Effector CD4-positive, alpha-beta T cell (primary cell): ENCODE measurements around the gene PCNX2.
"Not testable (repeated sequence)": the region's sequence is repeated elsewhere in the genome, so short reads cannot be mapped to it uniquely, and the experiment has no call there.

Source experiments
- DNase-seq: peaks from one replicate; pipeline ENCODE4 v3.0.0-alpha.2; 2020

The PCNX2 gene

DNA sequence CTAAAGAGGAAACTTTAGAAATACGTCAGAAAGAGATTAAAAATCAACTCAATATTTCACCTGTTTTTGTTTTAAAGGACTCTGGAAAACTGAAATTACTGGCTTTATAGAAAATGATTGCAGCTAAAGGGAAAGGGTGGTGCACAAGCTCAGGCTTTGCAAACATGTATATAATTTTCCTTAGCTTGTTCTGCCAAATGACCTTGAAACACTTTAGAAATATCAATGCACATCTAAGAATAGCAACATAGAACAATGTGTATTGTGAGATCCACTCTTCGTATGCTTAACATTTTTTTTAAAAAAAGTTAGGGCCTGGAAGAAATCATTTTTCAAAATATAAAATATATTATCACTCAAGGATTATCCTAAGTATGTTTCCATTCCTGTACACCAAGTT, 201.3 kb downstream of the PCNX2 start:
- no peak for DNase-seq

DNA sequence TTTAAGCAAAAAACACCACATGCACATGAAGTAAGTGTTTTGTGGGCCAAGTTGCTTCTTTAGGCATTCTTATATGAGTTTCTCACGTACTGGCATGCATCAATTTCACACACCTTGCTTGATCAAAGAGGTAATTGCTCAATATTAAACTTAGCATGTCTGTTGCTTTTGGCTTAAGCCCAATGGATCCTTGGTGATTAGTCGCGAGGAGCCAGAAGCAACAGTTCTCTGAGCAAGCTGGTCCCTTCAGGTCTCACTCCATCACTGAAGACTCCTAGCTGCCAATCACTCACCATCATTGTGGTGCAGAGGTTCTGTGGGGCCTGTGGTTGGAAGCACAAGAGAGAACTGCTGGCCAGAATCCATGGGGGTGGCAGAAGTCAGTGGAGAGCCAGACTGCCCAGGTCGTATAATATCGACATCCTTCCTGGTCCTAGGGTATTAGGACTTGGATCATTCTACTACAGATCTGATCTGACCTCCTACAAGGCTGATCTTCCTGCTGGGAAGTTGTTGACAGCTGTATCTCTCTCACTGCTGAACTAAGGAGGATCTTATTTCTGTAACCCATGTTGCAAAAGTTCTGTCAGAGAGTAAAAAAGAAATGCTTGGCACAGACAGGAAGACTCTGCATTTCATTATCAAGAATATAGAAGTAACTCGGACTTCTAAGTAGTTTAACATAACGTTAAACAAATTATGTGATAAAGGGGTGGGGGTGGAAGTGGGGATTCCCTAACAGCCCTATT, 204.6 kb downstream of the PCNX2 start:
- DNase-seq, result no peak

DNA sequence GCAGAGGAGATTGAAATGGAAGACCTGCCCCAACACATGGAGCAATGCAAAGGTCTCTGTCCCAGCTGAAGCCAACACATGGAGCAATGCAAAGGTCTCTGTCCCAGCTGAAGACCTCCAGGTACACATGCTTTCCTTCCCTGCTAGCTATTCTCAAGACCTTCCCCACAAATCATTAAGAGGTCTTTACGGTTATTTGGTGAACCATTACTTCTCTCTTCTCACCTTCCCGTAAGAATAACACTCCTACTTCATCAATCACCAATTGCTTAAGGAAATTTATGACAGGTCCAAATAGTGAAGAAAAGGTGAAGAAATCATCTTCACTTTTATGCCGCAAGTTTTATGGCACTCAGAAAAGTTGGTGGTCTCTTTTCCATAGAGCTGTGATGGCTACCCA, 206.3 kb downstream of the PCNX2 start:
- DNase-seq, result no peak

DNA sequence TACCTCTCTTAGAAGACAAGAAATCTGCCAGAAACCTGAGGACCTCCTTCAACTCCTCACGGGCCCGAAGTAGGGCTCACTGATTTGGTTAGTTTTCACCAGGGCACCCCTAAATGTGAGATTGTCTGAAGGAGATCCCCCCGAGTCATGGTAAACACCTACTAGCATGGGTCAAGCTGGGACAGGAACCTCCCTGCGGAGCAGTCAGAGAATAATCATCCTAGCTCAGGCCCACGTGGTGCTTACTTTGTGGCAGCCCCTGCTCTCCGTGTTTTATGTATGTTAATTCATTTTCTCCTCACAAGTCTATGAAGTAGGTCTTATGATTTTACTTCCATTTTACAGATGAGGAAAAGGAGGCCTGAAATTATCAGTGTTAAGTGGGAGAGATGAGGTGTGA, 206.9 kb downstream of the PCNX2 start:
- DNase-seq, result no peak

DNA sequence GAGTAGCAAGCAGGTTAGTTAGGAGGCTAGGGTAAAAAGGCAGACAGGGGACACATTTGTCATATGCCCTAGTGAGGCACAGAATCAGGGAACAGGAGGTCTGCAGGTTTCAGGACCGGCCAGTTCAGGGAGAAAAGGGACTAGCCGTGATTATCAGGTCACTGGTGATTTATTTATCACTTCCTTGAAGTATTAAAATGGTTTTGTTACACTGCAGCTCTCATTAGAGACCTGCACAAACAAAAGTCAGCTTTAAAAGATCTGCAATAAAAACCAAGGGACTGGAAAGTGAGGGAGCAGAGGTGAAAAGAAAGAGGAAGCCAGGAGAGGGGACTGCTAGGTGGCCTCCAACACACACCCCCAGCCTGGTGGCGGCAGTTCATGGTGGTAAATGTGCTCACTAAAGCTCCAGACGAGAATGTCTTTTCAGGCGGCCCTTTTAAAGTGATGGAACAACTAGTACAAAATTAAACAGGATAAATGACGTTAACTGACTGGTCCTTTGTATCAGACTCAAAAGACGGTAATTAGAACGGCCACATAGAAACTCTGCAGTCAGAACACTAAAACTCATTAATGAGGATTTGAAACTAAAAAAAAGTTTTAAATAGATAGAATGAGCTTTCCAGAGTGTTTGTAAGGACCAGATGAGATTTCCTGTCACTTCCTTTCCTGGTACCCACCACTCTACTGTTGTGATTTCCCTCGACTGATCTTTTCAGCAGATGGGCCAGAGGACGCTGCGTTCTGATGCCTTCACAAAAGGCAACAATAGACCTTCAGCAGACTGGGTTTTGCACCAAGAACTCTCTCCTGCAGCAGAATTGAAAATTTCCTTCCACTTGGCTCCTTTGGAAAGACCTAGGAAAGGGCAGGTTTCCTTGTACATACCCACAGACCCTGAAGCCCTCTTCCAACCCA, 208.3 kb downstream of the PCNX2 start:
- DNase-seq, result no peak

DNA sequence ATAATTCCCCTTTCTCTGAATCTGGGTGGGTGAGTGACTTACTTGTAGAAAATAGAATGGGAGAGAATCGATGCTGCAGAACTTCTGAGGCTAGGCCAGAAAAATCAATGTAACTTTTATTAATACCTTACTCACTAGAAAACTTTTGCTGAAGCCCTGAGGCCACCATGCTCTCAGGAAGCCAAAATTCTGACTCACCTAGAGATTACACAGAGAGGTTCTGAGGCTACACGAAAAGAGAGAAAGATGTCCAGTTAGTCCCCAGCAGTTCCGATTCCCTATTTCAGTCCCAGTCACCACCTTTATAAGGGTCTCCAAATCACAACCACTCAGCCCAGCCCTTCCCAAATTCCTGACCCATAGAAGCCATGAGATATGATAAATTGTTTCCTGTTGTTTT, 210.0 kb downstream of the PCNX2 start:
- no peak for DNase-seq

DNA sequence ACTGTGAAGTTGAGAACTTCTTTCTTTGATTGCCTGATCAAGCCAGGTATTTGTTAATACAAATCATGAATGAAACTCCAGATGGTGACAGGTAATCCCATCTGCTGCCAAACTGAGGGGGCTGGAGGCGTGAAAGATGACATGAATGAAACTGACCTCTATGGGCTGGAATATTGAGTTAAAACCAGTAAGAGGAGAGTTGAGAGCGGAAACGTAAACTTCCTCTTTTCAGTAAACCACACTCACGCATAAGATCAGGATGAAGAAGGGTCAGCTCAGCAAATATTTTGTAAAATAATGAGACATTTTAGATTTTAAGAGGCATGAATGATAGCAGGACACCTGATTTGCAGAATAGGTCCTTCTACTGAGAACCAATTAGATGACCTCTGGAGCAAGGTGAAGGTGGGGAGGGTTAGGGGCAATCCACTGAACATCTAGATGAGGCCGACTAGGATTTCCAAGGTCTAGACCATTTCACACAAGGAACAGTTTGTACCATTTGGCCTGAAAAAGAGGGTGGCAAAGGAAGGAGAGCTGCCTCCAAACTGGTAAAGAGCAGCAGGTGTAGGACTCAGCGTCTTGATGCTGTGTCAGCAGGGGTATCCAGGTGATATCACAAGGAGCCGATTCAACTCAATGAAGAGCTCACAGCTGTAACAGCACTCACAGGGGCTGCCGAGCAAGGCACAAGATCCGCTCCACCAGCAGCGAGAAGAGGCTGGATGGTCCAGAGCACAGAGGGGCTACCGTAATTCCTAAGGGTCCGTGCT, 212.6 kb downstream of the PCNX2 start:
- DNase-seq, result no peak

DNA sequence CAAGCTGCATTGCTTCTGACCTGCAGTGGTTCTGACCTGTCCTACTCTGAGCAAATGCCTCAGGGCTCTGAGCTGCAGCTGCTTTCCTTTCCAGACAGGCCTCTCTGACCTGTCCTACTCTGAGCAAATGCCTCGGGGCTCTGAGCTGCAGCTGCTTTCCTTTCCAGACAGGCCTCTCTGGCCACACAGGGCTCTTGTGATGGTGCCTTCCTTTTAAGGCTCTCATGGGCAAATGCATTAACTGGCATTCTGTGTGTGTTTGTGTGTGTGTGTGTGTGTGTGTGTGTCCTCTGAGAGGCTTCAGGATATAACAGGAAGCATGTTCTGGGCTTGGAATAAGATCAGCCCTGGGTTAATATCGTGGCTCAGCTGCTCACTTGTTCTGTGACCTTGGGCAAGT, 213.8 kb downstream of the PCNX2 start:
- no peak for DNase-seq

DNA sequence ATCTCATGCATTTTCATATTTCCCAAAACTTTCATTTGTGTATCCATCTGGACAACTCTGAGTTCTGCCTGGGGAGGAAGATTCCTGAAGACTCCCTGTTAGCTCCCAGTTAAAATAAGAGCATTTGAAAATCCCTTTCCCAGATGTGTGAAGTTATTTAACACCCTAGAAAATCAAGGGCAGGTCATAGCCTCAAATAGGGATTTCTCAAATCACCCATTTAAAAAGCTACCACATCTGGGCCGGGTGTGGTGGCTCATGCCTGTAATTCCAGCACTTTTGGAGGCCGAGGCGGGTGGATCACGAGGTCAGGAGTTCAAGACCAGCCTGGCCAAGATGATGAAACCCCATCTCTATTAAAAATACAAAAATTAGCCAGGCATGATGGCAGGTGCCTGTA, 214.7 kb downstream of the PCNX2 start:
- DNase-seq, result not testable (repeated sequence)

DNA sequence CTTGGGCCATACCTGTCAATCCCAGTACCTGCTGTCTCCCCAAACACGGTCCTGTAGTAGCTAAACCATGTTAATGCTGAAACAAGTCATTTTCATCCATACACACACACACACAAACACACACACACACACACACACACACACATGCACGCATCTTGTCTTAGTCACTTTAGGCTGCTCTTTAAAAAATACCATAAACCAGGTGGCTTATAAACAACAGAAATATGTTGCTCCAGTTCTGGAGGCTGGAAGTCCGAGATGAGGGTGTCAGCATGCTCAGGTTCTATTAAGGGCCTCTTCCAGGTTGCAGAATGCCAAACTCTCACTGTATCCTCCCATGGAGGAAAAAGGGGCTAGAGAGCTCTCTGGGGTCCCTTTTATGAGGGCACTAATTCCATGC, 215.2 kb downstream of the PCNX2 start:
- no peak for DNase-seq

DNA sequence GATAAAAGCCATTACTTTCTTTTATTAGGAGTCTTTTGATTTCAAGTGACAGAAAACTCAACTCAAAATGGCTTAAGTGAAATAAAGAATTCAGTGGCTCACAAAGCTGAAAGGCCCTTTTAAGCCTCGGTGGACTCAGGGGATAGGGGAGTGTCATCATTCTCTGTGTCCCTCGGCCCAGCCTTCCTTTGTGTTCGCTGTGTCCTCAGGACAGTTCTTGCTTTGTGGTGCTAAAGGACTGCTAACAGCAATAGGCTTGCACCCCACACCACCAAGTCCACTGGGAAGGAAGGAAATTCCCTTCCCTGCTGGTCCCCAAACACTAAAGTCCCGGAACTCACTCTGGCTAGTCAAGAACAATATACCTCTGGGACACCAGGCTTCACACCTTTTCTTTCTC, 216.0 kb downstream of the PCNX2 start:
- DNase-seq, result no peak

DNA sequence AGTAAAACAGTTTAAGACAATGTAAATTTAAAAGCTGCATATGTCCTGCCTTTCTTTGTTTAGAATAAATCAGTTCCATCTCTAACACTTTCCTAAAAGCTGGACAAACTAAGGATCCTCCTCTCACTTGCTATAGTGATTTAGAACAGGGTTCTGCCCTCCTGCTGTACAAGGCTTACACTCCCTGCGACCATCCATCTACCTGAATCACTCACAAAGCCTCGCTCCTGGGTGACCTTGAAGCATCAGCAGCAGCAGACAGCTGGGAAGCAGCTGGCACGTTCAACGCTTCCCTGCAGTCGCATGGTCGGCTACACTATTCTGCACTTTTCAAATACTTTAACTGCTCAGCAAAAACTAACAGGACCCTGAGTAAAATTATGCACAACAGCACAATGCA, 217.1 kb downstream of the PCNX2 start:
- no peak for DNase-seq

DNA sequence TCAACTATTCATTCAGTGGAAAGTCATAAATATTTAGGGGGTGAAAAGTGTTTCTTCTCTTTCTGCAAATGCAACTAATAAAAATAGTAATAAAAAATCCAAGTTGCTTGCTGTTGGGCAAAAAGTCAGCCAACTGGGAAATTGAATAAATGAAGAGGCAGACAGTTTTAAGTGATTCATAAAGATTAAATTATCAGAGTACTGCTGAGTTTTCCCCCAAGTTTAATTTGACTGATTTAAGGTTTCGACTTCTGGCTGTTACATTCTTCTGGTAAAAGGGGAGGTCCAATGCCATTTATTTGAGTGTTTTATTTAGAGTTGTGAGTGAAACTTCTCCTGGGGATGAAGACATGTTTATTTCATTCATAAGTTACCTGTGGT, 219.6 kb downstream of the PCNX2 start:
- DNase-seq, result no peak

DNA sequence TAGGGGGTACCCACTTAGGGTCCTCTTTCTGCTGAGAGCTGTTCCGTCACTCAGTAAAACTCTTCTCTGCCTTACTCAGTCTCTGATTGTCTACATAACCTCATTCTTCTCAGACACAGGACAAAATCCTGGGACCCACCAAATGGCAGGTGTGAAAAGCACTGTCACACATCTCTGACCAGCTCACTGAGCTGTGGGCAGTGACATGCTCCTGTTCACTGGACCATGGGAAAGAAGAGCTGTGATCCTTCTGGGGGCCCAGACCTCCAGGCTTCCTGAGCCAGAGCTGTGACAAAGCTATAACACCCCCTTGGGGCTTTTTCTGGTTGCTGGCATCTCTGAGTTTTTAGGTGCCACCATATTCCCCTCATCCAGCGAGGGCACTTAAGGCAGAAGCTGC, 229.4 kb downstream of the PCNX2 start:
- no peak for DNase-seq

DNA sequence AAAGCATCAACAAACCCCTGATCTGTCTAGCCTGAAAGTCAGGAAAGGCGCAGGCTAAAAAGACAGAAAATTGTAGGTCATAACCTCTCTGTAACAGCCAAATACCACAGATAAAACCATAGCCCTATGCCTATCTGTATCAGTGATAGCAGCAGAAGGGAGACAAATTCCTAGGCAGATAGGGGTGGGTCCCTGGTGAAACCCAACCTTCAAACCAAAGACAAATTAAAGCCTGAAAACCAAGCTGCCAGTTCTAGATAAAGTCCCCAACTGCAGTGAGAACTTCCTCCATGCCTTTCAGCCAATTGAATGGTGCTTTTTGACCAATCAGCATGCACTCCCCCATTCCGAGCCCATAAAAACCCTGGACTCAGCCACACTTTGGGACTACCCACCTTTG, 229.8 kb downstream of the PCNX2 start:
- DNase-seq, result no peak

DNA sequence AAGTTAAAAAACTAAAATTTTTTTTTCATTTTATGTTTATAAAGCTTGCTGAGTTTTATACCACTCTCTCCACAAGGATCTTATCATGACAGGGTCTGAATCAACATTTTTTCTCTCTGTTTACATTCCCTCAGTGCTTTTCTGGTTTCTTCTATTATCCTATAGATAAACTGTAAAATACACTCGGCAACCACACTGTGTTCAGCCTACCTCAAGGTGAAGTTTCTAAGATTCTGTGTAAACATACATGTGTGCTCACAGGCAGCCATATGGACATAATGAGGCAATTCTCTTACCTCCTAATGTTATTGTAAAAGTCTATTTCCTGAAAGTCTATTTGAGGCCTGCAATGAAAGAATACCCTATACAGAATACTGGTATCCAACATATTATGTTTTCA, 230.5 kb downstream of the PCNX2 start:
- DNase-seq, result no peak

DNA sequence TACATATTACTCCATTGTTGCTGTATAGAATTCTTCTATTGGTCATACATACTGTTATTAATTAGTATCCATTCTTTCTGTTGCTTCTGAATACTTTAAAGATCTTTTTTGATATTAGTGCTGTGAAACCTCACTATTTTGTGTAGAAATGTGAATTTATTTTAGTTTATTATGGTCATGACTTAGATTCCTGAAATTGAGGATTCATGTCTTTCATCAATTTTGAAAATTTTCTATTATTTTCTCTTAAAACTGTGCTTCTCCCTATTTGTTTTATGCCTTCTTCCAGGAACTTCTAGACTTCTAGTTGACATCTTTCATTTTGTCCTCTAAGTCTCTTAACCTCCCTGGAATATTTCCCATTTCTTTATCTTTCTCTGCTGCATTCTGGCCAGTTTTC, 232.1 kb downstream of the PCNX2 start:
- no peak for DNase-seq

DNA sequence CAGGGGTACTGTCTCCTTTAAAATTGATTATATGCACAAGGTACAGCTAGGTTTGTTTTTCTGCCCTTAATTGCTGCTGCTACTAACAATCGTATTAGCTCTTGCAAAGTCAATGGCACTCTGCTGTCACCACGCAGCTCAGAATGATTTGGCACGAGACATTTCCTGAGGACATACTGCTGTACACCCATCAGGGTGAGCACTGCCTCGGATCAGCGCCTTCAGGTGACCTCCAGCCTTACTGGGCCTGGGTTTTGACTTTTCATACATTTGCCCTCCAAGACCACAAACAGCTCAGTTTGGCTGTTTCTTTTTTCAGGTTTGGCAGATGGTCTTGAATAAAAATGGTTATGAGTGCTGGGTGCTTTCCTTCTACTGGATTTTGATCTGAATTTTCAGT, 234.3 kb downstream of the PCNX2 start:
- no peak for DNase-seq

DNA sequence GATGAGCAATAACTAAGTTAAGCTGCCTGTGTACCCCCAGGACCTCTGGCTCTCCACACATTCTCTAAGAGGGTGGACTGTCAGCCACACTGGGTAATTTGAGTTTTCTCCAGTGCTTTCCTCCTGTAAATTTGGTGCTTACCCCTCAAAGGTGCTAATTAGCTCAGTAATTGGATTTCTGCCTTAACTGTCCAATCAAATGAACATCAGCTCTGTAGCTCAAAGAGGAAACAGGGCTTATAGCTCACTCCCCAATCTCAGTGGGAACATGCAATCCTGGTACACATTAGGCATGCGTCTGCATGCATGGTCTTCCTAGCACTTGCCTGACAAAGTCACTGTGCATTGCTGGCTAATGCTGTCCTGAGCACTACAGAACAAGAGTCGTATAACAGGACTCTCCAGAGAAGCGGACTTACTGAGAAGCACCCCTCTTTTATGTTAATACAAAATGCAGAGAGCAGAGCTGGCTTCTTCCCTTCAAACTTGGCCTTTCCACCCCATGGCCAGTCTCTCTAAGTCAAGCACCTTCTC, 235.0 kb downstream of the PCNX2 start:
- no peak for DNase-seq

DNA sequence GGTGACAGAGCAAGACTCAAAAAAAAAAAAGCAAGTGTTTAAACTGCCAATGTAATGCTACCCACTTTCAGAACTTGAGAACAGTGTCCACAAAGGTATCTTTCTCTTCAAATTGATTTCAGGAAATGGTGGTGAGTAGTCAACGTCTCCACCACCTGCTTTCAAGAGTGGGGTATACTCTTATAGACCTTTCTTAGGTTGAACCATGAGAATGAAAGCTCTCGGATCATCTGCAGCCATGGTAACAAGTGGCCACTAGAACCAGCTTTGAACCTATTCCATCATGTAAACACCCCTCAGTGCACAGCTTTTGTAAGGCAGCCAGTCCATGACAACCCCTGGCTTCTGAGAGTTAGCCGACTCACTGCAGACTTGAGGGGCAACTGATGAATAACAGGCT, 237.7 kb downstream of the PCNX2 start:
- no peak for DNase-seq

DNA sequence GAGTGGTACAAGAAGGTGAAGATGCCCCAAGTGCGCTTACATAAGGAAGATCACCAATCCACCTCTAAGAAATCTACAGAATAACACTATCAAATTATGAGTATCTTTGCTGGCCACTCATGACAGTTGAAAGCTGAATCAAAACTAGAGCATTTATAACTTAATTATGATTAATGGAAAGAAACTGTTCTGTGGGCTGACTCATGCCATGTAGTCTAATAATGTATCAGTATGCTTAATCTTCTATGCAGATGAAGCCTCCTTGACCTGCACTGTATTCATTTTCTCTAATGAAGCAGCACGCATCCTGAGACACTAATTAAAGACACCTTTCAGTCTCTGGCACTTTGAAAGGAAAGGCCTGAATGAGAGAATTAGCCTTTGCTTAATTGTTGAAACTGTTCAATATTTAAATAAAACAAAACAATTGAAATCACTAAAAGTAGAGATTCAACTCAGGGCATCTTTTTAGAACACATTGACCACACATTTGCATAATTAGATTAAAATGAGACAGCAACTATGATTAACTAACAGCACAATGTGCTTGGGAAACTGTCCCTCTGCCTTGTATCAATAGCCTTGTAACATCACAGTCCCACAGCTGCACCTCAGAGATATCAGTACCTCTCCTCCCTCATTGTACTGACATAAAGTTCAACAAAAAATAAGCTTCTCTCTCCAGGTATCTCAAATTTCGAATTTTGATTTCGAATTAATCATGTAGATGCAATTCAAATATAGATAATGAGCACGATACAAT, 239.5 kb downstream of the PCNX2 start:
- DNase-seq, result no peak

DNA sequence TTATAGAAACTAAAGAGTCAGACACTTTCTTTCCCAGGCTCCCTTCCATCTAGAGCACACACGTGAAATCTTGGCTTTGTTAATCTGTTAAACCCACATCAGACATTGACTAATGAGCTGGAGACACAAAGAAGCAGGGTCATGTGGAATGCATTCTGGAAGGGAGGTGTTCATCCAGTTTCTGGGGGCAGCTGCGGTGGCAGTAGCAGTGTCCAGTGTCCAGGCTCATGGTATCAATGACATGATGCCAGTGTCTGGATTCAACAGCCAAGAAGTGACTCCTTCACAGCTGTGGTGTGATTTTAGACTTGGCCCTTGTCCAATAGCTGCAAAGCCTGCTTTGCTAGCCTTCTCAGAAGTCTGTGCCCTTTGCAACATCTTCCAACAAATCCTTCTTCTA, 249.9 kb downstream of the PCNX2 start:
- DNase-seq, result no peak

DNA sequence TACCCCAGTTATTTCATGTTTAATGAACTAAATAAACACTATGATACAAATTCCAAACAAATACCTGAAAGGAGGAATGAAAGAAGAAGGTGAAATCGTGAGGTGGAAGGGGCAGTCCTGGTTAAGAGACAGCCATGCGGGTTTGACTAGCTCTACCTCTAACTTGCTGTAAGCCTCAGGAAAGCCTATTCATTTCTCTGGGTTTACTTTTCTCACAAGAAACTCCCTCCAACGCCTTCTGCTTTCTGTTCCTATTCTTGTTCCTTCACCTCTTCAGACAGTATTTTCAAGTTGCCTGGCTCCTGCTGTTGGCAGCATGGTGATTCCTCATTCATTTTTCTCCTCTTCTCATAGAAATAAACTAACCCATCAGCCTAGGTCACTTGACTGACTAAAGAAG, 252.7 kb downstream of the PCNX2 start:
- DNase-seq, result no peak
